Epithelial cell of esophagus (primary cell): ENCODE measurements around the gene DNAH11.

ENCODE experiments used
- DNase-seq: peaks from one replicate; pipeline ENCODE4 v3.0.0; 2010; ENCODE audit warnings: low read depth
- H3K4me3 ChIP-seq: 2 replicates; pipeline ENCODE4 v1.5.1; 2011; ENCODE audit warnings: mild to moderate bottlenecking, low read length, control low read depth
- TF ChIP-seq, protein P1 (sequence below): IDR thresholded peaks from 2 replicates; pipeline ENCODE4 v1.5.1; 2011; ENCODE audit warnings: low read depth, mild to moderate bottlenecking, low read length, control low read depth, inconsistent platforms; ENCODE audit not compliant: insufficient read depth; ENCODE audit errors: missing control alignments

DNAH11 gene

DNA sequence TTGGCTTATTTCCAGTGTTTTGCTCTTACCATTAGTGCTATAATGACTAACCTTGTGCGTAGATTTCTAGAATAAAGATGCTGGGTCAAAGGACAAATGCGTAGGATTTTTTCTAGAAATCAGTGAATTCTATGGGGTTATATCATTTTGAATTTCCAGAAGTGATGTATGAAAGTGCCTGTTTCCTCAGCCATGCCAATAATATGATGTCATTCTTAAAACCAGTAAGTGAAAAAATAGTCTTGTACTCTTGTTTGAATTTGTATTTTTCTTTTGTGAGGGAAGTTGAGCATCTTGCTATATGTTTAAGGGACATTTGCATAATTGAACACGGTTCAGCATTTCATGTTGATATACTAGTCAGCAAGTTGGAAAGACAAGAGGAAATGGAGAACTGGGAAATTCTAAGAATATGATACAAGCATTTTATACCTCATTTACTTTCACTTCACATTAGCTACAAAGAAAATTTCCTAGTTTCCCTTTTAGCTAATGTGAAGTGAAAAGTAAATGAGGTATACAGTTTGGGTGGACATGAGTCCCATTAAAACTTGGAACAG lies 3.8 kb upstream of the DNAH11 start:
- DNase-seq: no peak
- no peak overlapping the region for H3K4me3 ChIP-seq
- TF ChIP-seq, protein P1, sequence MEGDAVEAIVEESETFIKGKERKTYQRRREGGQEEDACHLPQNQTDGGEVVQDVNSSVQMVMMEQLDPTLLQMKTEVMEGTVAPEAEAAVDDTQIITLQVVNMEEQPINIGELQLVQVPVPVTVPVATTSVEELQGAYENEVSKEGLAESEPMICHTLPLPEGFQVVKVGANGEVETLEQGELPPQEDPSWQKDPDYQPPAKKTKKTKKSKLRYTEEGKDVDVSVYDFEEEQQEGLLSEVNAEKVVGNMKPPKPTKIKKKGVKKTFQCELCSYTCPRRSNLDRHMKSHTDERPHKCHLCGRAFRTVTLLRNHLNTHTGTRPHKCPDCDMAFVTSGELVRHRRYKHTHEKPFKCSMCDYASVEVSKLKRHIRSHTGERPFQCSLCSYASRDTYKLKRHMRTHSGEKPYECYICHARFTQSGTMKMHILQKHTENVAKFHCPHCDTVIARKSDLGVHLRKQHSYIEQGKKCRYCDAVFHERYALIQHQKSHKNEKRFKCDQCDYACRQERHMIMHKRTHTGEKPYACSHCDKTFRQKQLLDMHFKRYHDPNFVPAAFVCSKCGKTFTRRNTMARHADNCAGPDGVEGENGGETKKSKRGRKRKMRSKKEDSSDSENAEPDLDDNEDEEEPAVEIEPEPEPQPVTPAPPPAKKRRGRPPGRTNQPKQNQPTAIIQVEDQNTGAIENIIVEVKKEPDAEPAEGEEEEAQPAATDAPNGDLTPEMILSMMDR: no peak

DNA sequence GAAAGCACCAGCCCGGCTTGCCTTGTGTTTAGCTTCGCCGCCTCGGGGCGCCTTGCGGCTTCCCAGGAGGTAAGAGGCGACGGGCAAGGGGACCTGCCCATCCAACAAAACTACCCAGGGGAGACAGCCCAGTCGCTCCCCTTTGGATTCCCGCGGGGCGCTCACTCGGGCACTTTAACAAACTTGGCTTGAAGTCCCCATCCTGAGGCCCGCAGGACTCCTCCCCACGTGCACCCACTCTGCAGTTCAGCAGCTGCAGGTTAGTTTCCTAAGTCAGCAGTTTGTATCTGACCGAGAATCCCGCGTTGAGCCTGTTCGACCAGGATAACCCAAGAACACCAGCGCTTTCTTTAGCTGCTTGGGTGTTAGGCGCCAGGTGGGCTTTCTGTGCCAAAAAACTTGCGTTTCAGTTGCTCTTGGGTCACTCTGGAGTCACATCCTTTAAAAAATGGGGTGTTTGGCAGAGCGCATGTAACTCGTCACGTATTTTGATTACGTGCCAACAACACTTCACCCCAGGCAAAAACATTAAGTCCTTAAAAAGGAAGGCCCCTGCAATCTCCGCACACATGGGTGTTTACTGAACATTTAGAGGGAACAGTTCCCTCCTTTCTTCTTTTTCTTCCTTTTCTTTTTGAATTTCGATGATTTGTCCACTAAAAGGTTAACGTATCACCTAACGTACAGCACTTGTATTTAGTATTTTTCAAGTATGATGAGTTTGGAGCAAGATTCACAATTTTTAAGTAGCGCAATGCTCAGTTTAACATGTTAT lies 876 bp downstream of the DNAH11 start:
- peak; percentile 51 for DNase-seq
- H3K4me3 ChIP-seq: peak overlapping the region; percentile 46
- TF ChIP-seq, protein P1: no peak

DNA sequence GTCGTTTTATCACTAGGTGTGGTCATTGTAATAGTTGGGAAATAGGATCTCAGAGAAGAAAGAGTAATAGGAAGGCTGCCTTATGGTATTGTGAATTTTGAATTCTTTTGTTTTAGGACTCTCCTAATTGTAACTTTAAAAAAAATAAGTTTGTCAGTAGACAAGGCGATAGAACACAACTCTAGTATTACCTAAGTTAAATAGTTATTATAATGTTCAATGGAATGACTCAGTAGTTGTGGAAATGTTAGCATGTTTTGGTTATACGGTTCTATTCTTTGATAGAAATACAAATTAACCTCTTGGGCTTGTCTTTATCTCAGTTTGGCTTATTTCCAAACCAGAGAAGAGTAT lies 1.4 kb downstream of the DNAH11 start:
- H3K4me3 ChIP-seq: no peak overlapping the region
- TF ChIP-seq, protein P1: no peak
- DNase-seq: peak; percentile 5

DNA sequence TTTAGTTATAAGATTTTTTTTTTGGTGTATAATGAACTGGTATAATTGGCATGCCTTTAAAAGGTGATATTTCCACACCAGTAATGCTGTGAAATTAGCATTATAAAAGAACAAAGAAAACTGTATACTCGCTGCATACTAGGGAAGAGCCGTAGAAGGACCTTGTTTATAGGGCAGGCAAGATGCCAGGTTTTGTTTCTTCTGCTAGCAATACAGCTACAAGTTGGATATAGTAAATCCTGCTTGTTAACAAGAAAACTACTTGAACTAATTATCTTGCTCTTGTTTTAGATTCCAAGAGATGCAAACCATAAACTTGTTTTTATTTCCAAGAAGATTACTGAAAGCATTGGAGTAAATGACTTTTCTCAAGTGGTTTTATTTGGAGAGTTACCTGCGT lies 1.9 kb downstream of the DNAH11 start:
- TF ChIP-seq, protein P1: no peak
- H3K4me3 ChIP-seq: no peak overlapping the region
- DNase-seq: no peak

DNA sequence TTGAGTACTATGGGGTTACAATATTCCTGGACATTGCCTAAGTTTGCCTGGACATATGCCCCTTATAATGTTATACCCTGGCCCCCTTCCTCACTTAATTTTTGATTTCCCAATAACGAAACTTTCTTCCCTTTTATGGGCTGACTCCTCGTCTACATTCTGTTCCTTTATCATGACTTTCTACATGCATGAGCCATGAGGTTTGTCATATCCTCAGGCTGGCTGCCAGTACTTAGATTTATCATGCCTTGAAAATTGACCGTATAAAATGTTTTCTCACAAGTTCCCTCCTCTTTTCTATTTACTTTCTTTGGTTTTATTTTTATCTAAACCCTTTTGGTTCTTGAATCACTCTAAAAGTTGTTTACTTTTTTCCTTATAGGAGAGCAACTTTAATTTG lies 4.7 kb downstream of the DNAH11 start:
- TF ChIP-seq, protein P1: no peak
- no peak overlapping the region for H3K4me3 ChIP-seq
- DNase-seq: peak; percentile 48

DNA sequence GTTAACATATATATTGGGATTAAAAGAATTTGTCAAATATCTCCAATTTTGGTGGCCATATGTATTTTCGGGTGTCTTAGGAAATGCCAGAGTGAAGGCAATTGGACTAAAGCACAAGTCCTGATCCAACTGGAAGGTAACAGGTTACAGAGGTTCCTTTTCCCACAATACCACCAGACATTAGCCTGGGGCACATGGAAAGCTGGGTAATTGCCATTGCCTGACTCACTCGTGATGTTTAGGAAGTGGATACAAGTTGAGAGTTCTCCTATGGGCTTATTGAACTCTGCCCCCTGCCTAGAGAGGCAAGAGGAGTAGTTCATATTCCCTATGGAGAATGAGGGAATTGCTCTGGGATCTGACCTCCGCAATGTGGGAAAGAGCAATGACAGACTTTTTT lies 5.7 kb downstream of the DNAH11 start:
- no peak overlapping the region for H3K4me3 ChIP-seq
- peak; percentile 30 for DNase-seq
- TF ChIP-seq, protein P1: no peak

DNA sequence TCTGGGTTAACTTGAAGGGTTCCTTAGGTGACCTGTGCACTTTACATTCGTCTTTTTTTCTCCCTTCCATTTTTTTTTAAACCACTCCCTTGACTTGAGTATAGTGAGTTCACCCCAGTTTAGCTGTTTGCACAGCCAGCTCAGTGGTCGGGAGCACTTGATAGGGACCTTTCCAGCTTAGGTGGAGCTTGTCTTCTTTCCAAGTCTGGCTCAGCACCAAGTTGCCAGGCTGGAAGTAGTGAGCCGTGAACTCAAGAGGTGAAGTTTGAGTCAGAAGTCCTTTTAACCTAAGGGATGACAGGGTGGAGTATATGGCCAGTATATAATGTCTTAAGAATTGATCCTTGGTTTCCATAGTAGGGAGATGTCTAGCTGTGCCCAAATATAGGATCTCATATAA lies 7.2 kb downstream of the DNAH11 start:
- DNase-seq: peak; percentile 9
- TF ChIP-seq, protein P1: no peak

More for the DNA sequence above, 7.2 kb downstream of the DNAH11 start:
- H3K4me3 ChIP-seq: no peak overlapping the region
